DMS79 treated with DMSO at 0.1 percent for 48 hours (cell line): ENCODE measurements around the gene KIF4B.
A peak's percentile ranks its signal among the peaks of the same experiment; 100 is the strongest.
"Not testable (repeated sequence)": the region's sequence is repeated elsewhere in the genome, so short reads cannot be mapped to it uniquely, and the experiment has no call there.

Experiments
- DNase-seq: peaks from one replicate; lab custom pipeline; 2025; lab: John Stamatoyannopoulos, UW

Gene KIF4B

GRCh38 chr5:155008669-155009068 is 4.9 kb upstream of the KIF4B start:
- no peak for DNase-seq

GRCh38 chr5:155010881-155011280 is 2.7 kb upstream of the KIF4B start:
- DNase-seq, result no peak

- DNase-seq, result no peak
Observed at GRCh38 chr5:155015239-155015638, 1.7 kb downstream of the KIF4B start.

- DNase-seq, result no peak
Observed at GRCh38 chr5:155017610-155018009, 4.1 kb downstream of the KIF4B start.

GRCh38 chr5:155019601-155020226 is 6.2 kb downstream of the KIF4B start:
- DNase-seq, result no peak

GRCh38 chr5:155021842-155022241 is 8.3 kb downstream of the KIF4B start:
- DNase-seq, result no peak

GRCh38 chr5:155023320-155023719 is 9.8 kb downstream of the KIF4B start:
- DNase-seq, result no peak

GRCh38 chr5:155024015-155024414 is 10.5 kb downstream of the KIF4B start:
- DNase-seq, result no peak

GRCh38 chr5:155025895-155026294 is 12.3 kb downstream of the KIF4B start:
- no peak for DNase-seq

- DNase-seq, result no peak
Observed at GRCh38 chr5:155027993-155028629, 14.6 kb downstream of the KIF4B start.

GRCh38 chr5:155029240-155029639 is 15.7 kb downstream of the KIF4B start:
- no peak for DNase-seq

GRCh38 chr5:155034145-155034744 is 20.7 kb downstream of the KIF4B start:
- not testable (repeated sequence) for DNase-seq

- DNase-seq, result not testable (repeated sequence)
Observed at GRCh38 chr5:155035087-155035486, 21.5 kb downstream of the KIF4B start.

- DNase-seq, result no peak
Observed at GRCh38 chr5:155040984-155041653, 27.6 kb downstream of the KIF4B start.

GRCh38 chr5:155044591-155044990 is 31.0 kb downstream of the KIF4B start:
- DNase-seq, result no peak

GRCh38 chr5:155046591-155046990 is 33.0 kb downstream of the KIF4B start:
- peak; percentile 49 for DNase-seq

GRCh38 chr5:155047818-155048217 is 34.3 kb downstream of the KIF4B start:
- DNase-seq, result no peak

- no peak for DNase-seq
Observed at GRCh38 chr5:155049569-155050383, 36.2 kb downstream of the KIF4B start.

- DNase-seq, result no peak
Observed at GRCh38 chr5:155050384-155051019, 36.9 kb downstream of the KIF4B start.

- DNase-seq, result no peak
Observed at GRCh38 chr5:155052532-155052931, 39.0 kb downstream of the KIF4B start.

GRCh38 chr5:155053501-155053900 is 39.9 kb downstream of the KIF4B start:
- DNase-seq, result no peak
